Measurements from ENCODE around the gene KLHL6. TPM values are rescaled to one million over a fixed set of nuclear protein-coding genes. Genes with fewer than 3 reads are reported as not detected.

The KLHL6 gene
- total RNA-seq, 1 experiment from 2014 or later: not detected

GRCh38 chr3:183484431-183485075, 71.0 kb downstream of the KLHL6 start:
- H3K9ac ChIP-seq (ENCODE audit: extremely low read depth, insufficient read length, low read length): no peak overlapping the region
- H2BK20ac ChIP-seq (ENCODE audit: low read depth, low read length, poor library complexity, severe bottlenecking): no peak overlapping the region
- Mint-ChIP-seq H3K4me1 (peaks cover 24 to 25% of the 10 kb centered on the region in 2 experiments), H3K4me3 (no peak overlapping the region), H3K9me3 (no peaks in the 10 kb centered on the region; a peak in 1 of 5 replicates), H3K27ac (no peak overlapping the region; a peak in 1 of 7 replicates), H3K27me3 (ENCODE audit: low read depth) (no peaks in the 10 kb centered on the region), H3K36me3 (ENCODE audit: insufficient read depth in 1 of 3, low read depth in 3 of 3) (no peaks in the 10 kb centered on the region)
- H3K23ac ChIP-seq (ENCODE audit: insufficient read length, low read depth, low read length): no peak overlapping the region
- H2BK15ac ChIP-seq (ENCODE audit: low read depth, low read length): no peak overlapping the region
- DNase-seq: no peak
- no peak overlapping the region for H4K5ac ChIP-seq (ENCODE audit: insufficient read length, low read depth, low read length)
- H2BK120ac ChIP-seq (ENCODE audit: low read depth, low read length, poor library complexity, severe bottlenecking): no peak overlapping the region
- H3K9me3 ChIP-seq (ENCODE audit: control insufficient read depth, low read depth, low read length): no peaks in the 10 kb centered on the region
- no peak overlapping the region for H3K4ac ChIP-seq (ENCODE audit: low read depth, low read length)
- no peak overlapping the region for H3K56ac ChIP-seq (ENCODE audit: insufficient read length, low read depth, low read length)
- H3K23me2 ChIP-seq (ENCODE audit: insufficient read length, low read depth, low read length, poor library complexity, severe bottlenecking): no peaks in the 10 kb centered on the region
- no peak overlapping the region for H4K8ac ChIP-seq (replicated peaks; ENCODE audit: insufficient read length, low read depth, low read length)
- H3T11ph ChIP-seq (ENCODE audit: low read length): no peak overlapping the region
- H3K18ac ChIP-seq (ENCODE audit: insufficient read length, low read depth, low read length): no peak overlapping the region
- no peak overlapping the region for H3K27ac ChIP-seq (ENCODE audit: insufficient read length, low read depth, low read length)
- H3K14ac ChIP-seq (ENCODE audit: insufficient read depth, low read length): no peak overlapping the region
- H3K79me2 ChIP-seq (ENCODE audit: insufficient read depth, low read length): no peaks in the 10 kb centered on the region
- H2BK12ac ChIP-seq (ENCODE audit: insufficient read length, low read depth, low read length): no peak overlapping the region
- WGBS (ENCODE audit: extremely low coverage, insufficient read length, low lambda C conversion rate): no CpG with 5 or more reads among the region's 4 CpGs
- no peaks in the 10 kb centered on the region for H4K20me1 ChIP-seq (ENCODE audit: control insufficient read depth, insufficient read depth, insufficient read length)
- no peak overlapping the region for H2BK5ac ChIP-seq (ENCODE audit: insufficient read length, low read length)
- H3K4me2 ChIP-seq (ENCODE audit: insufficient read depth, insufficient read length, low read length): no peak overlapping the region
- no peak overlapping the region for H2AK5ac ChIP-seq (ENCODE audit: insufficient read length, low read length)
- H3K79me1 ChIP-seq (ENCODE audit: insufficient read depth, low read depth, low read length, poor library complexity, severe bottlenecking): no peaks in the 10 kb centered on the region
- H2AFZ ChIP-seq (ENCODE audit: low read length): no peak overlapping the region
- H3K27me3 ChIP-seq (ENCODE audit: insufficient read depth, low read length): no peaks in the 10 kb centered on the region
- H3K4me1 ChIP-seq (ENCODE audit: insufficient read depth, low read length): peaks cover 3% of the 10 kb centered on the region; the same call in 1 of the 2 replicates
- no peak for TF ChIP-seq CTCF (conservative IDR thresholded peaks at IDR 0.05)
- no peak overlapping the region for H4K91ac ChIP-seq (ENCODE audit: insufficient read length, low read depth, low read length)

All from H9 (cell line).